Right hindlimb (tissue), 1 donor: ENCODE results near the gene TRIM65.
"Not testable (repeated sequence)": the region's sequence is repeated elsewhere in the genome, so short reads cannot be mapped to it uniquely, and the experiment has no call there.

Experiments
- DNase-seq: peaks from one replicate; pipeline ENCODE4 v3.0.0-alpha.2; 2018

The TRIM65 gene

DNA sequence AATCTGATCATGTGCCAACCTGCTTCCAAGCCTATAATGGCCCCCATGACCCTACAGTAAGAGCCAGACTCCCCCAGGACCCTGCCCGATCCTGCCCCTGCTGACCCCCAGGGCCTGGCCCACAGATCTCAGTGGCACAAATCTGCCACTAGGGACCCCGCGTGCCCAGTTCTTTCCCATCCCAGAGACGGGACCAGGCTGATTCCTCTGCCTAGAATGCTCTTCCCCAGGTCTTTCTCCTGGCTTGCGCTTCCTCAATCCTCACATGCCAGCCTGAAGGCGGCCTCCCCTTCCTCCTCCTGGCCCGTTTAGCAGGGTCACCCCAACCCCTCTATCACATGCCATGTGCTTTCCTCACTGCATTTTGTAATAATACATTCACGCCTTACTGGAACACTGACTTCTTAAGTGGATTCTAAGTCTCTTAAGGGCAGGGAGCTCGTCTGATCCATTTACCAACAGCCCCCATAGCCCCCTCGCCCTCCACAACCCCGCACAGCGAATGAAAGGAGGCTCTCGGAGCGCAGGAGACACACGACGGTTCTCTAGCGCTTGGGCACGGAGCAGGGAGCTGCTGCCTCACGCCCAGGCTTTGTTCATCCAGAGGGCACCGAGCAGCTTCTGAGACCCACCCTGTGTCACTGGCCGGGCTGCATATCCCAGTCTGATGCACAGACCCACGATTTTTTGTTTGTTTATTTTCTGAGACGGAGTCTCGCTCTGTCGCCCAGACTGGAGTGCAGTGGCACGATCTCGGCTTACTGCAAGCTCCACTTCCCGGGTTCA is 1.2 kb downstream of the TRIM65 start:
- DNase-seq: no peak

DNA sequence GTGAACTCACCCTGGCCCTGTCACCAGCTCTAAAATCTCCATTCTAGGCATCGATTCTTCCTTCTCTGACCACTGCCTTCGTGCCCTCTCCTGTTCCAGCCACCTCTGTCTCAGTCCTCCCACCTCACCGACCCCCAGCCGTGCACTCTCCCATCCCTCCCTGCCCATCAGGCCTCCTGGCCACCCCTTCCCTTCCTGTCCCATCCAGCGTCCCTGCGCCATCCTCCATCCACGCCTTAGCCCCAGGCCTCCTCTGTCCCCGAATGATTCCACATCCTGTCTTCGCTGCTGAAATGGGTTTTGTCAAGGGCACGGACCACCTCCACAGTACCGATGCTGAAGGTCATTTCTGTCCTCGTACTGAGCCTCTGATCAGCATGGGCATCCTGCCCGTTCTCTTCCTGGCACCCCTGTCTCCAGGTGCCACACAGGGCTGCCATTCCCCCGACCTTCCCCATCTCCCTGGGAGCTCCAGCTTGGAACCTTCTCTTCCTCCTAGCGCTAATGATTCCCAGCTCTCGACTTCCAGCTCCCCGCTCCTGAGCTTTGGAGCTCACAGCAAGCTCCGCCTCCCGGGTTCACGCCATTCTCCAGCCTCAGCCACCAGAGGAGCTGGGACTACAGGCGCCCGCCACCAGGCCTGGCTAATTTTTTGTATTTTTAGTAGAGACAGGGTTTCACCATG is 2.6 kb downstream of the TRIM65 start:
- no peak for DNase-seq

GRCh38 chr17:75893305-75894048 is 3.3 kb downstream of the TRIM65 start:
- DNase-seq: no peak

GRCh38 chr17:75892556-75893224 is 4.1 kb downstream of the TRIM65 start:
- no peak for DNase-seq

GRCh38 chr17:75891605-75892555 is 4.9 kb downstream of the TRIM65 start:
- no peak for DNase-seq

DNA sequence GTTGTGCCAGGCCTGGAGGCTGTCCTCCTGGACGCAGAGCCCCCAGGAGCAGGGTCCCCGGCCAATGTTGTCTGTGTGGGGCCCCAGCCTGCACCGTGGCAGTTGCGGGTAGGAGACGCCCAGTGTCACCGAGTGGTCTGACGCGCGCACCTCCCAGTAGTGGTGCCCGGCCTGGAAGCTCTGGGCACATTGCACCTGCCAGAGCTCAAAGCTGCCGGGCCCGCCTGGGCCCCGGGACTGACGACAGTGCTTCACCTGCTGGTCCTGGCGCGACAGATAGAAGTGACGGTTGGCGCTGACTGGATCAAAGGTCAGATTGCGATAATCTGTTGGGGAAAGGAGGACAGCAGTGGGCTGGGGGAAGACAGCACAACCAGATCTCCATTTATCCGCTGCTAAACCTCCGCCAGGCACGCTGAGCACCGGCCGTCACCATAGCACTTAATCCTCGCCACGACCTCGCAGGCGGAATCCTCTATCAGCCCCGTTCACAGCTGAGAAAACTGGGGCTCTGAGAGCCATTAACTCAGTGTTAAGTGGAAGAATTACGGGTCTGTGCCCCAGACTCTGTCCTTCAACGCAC is 5.6 kb downstream of the TRIM65 start:
- DNase-seq: no peak

DNA sequence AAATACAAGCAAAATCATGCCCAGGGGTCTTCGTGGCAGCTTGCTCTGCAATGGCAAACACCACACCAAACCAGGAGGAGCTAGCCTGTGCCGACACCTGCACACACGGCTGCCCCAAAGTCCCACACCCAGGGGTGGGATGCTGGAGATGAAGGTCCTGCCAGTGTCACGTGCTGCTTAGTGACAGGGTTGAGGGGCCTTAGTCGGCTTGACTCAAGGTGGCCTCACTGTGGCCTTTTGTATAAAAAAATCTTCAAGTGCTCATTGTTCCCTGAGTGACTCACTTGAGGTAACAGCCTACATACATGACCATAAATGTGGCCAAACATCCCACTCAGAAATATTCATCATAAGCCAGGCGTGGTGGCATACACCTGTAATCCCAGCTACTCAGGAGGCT is 7.3 kb downstream of the TRIM65 start:
- no peak for DNase-seq

DNA sequence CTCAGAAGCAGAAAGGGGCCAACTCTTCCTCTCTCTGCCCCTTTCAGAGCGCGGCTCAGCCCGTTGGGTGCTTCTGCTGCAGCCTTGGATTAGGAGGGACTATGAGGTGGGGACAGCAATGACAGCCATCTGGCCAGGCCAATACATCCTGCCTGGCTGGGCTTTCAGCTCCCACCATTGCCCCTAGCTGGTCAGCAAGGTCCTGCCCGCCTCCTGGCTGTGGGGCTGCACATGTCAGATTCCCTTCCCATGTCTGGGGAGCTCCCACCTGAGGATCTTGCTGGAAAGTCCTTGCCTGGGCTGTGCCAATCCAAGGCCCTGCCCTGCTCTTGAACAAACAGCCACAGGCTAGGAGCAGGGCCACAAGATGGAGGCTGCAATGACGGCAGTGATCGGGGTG is 8.3 kb downstream of the TRIM65 start:
- no peak for DNase-seq

DNA sequence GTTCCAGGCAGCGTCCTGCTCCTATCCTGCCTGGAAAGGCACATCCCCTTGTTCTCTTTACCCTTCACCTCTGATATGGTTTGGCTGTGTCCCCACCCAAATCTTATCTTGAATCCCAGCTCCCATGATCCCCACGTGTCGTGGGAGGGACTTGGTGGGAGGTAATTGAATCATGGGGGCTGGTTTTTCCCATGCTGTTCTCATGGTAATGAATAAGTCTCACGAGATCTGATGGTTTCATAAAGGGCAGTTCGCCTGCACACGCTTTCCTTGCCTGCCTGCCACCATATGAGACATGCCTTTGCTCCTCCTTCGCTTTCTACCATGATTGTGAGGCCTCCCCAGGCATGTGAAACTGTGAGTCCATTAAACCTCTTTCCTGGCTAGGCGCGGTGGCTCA is 10.9 kb downstream of the TRIM65 start:
- not testable (repeated sequence) for DNase-seq

DNA sequence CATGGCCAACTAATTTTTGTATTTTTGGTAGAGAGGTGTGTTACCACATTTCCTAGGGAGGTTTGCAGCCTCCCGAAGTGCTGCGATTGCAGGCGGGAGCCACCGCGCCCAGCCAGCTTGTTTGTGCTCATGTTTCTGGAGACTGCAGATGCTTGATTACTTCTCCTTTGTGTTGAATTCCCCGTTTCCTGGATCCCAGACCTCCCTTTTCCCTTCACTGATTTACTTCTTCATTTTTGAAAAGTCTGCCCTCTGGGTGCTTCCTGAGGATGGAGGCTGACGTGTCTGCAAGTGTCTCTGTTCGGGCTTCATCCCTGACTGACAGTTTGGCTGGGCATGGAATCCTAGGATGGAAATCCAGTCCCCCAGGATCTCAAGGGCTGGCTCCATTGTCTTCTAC is 11.3 kb downstream of the TRIM65 start:
- no peak for DNase-seq

DNA sequence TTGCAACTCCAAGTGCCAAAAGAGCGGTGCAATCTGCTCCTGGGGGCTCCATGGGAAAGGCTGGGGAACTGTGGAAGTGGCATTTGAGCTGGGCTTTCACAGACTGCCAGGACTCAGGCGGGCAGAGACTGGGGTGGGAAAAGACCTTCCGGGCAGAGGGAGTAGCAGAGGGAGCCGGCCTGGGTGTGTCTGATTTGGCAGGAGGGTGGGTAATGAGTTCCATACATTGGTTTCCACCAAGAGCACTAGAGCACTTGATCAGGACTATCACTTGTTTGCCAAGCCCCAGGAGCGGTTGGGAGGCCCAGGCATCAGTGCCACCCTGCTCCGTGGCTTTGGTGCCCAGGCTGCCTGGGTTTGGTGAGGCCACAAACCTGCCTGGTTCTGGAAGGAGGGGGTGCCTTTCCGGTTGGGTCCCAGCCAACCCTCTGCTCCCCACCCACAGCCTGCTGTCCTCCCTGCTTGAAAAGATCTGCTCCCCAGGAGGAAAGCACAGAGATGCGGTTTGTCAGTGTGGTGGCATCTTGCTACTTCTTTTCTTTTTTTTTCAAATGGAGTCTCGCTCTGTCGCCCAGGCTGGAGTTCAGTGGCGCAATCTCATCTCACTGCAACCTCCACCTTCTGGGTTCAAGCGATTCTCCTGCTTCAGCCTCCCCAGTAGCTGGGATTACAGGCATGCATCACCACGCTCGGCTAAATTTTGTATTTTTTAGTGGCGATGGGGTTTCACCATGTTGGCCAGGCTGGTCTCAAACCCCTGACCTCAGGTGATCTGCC is 14.9 kb downstream of the TRIM65 start:
- no peak for DNase-seq

DNA sequence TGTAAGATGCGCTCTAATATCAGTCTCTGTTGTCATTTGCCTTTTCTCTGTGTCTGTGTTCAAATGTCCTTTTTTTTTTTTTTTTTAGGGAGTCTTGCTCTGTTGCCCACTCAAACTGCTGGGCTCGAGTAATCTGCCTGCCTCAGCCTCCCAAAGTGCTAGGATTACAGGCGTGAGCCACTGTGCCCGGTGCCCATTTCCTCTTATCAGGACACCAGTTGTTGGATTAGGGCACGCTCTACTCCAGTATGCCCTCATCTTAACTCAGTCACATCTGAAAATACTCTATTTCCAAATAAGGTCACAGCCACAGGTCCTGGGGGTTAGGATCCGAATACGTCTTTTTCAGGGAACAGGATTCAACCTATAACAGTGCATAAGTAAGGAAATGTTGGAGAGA is 16.5 kb downstream of the TRIM65 start:
- no peak for DNase-seq

DNA sequence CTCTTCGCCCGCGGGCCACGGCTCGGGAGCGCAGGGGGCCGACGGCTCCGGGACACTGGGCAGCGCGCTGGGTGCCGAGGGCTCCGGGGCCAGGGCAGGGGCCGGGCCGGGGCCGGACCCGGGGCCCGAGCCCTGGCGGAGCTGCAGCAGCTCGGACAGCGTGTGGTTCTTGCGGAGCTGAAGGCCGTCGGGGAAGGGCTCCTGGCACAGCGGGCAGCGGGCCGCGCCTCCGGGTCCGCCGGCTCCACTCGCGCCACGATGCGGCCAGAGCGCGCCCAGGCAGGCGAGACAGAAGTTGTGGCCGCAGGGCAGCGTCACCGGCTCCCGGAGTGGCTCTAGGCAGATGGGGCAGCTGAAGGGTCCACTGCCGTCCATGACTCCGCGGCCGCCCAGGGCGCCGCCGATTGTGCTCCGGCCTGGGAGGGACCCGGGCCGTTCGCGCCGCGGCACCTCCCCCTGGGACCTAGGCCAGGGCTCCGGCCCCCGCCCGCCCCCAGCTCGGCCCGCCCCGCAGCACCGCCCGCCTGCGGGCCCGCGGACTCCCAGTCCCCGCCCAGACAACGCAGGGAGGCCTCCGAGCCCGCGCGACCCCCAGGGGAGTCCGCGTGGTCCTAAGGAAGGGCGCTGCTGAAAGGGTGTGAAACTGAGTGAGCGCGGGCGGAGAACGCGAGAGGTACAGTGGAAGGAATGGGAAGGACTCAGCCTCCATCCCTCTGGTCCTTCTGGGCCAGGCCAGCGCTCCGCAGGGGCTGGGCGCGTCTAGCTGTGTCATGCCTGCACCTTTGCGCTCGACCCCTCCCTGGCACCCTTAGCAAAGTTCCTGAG is 18.4 kb downstream of the TRIM65 start, which contains the start of gene TRIM47:
Gene TRIM47 (minus strand): TSS at position 408 of the 825 bp plus-strand sequence. CDS start 33 bp downstream, at position 375.
- peak; percentile 85 for DNase-seq

DNA sequence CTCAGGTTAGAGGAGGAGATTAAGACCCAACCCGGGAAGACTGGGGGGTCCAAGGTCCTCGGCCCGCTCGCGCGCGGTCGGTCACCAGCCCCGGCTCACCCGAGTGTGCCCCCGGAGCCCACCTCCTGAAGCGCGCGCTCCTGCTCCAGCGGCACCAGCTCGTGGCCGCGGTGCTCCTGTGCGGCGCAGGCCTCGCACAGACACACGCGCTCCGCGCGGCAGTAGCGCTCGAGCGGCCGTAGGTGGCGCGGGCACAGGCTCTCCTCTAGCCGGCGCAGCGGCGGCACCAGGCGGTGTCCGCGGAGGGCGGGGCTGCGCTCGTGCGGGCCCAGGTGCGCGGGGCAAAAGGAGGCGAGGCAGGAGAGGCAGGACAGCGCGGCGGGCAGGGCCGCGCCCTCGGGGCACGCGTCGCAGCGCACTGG is 19.0 kb downstream of the TRIM65 start:
- peak; percentile 80 for DNase-seq

GRCh38 chr17:75876938-75877751 is 19.6 kb downstream of the TRIM65 start:
- peak; percentile 98 for DNase-seq

- peak; percentile 43 for DNase-seq
Measured at GRCh38 chr17:75876190-75876937, 20.4 kb downstream of the TRIM65 start.

GRCh38 chr17:75875940-75876189 is 20.9 kb downstream of the TRIM65 start:
- peak; percentile 65 for DNase-seq
